NCI-H2107 treated with DMSO at 0.1 percent for 48 hours (cell line): ENCODE results near the gene CHMP3.

ENCODE experiments used
- DNase-seq: peaks from one replicate; lab custom pipeline; 2025; ENCODE audit not compliant: unreplicated experiment; lab: John Stamatoyannopoulos, UW

Gene CHMP3

GRCh38 chr2:86471637-86472036 is 91.6 kb downstream of the CHMP3 start:
- no peak for DNase-seq

GRCh38 chr2:86470890-86471289 is 92.4 kb downstream of the CHMP3 start:
- no peak for DNase-seq

GRCh38 chr2:86468162-86469033 is 94.8 kb downstream of the CHMP3 start:
- DNase-seq = no peak

- DNase-seq = no peak
These were observed 96.9 kb downstream of the CHMP3 start for GRCh38 chr2:86466306-86466705.

- no peak for DNase-seq
These were observed 98.6 kb downstream of the CHMP3 start for GRCh38 chr2:86464652-86465051.

- no peak for DNase-seq
These were observed 102.0 kb downstream of the CHMP3 start for GRCh38 chr2:86461042-86461743.

- no peak for DNase-seq
These were observed 108.1 kb downstream of the CHMP3 start for GRCh38 chr2:86455181-86455580.

- no peak for DNase-seq
These were observed 109.0 kb downstream of the CHMP3 start for GRCh38 chr2:86454238-86454637.

GRCh38 chr2:86453836-86454235 is 109.4 kb downstream of the CHMP3 start:
- no peak for DNase-seq
